Sigmoid colon (tissue), 7 donors: ENCODE data around the gene FKBP6. TPM values are rescaled to one million over a fixed set of nuclear protein-coding genes. Genes with fewer than 3 reads are reported as not detected.
"Not testable (repeated sequence)": the region's sequence is repeated elsewhere in the genome, so short reads cannot be mapped to it uniquely, and the experiment has no call there.

Experiments
- DNase-seq: peaks from one replicate; pipeline ENCODE4 v3.0.0-alpha.2; 2019
- H3K27ac ChIP-seq, 4 donors: fragments of 200-600 bp; sonication (generic); one replicate each; pipeline ENCODE4 v1.5.1; 2016 to 2019; ENCODE audit warnings: mild to moderate bottlenecking in 1 of 4
- H3K27me3 ChIP-seq, 3 donors: fragments of 200-600 bp; sonication (generic); one replicate each; pipeline ENCODE4 v1.5.1; 2019; ENCODE audit warnings: mild to moderate bottlenecking in 1 of 3
- H3K36me3 ChIP-seq, 4 donors: fragments of 200-600 bp; sonication (generic); one replicate each; pipeline ENCODE4 v1.5.1; 2016 to 2019
- H3K4me1 ChIP-seq, 4 donors: fragments of 200-600 bp; sonication (generic); one replicate each; pipeline ENCODE4 v1.5.1; 2017 to 2019
- H3K4me3 ChIP-seq, 4 donors: fragments of 200-600 bp; sonication (generic); one replicate each; pipeline ENCODE4 v1.5.1; 2017 to 2019; ENCODE audit warnings: mild to moderate bottlenecking in 2 of 4, moderate library complexity in 1 of 4
- H3K9me3 ChIP-seq, 4 donors: fragments of 200-600 bp in 3 of 4; sonication (generic) in 3 of 4; one replicate each; pipeline versions ENCODE4 v1.5.1 to v1.6.1; 2013 to 2019
- EP300 ChIP-seq, 4 donors: sonication (generic); formaldehyde crosslinking; IDR thresholded peaks; one replicate each; pipeline ENCODE4 v1.6.1; 2017; ENCODE audit warnings: antibody characterized with exemption in 4 of 4
- POLR2A ChIP-seq, 2 donors: fragments of 450-650 bp; IDR thresholded peaks; one replicate each; pipeline ENCODE4 v1.6.1; 2016; ENCODE audit warnings: antibody characterized with exemption in 2 of 2, mild to moderate bottlenecking in 2 of 2, moderate library complexity in 2 of 2
- POLR2AphosphoS5 ChIP-seq, 4 donors: sonication (generic); formaldehyde crosslinking; IDR thresholded peaks; one replicate each; pipeline ENCODE4 v1.6.1; 2017; ENCODE audit warnings: antibody characterized with exemption in 4 of 4
- WGBS, 2 donors: extraction: QIAGEN DNeasy Blood & Tissue Kit; methylation state at CpG; one replicate each; pipeline ENCODE4 v1.1.7; 2013; 5-methylcytosine and 5-hydroxymethylcytosine counted together
- intact Hi-C: fragments of 100-400 bp; cut with DNase I; formaldehyde crosslinking; loops from one replicate; pipeline ENCODE4 v1.15.1; 2023
- polyA plus RNA-seq, 3 donors: library from polyadenylated mRNA; stranded (reverse); fragments of 200-250 nt; gene quantifications; one replicate each; pipeline ENCODE4 v1.2.3, GENCODE V29; 2013
- total RNA-seq, 4 donors: library from RNA; depleted of rRNA; stranded (reverse); fragments of >200 nt; gene quantifications; one replicate each; pipeline ENCODE4 v1.1.0, GENCODE V29; 2016
- TF ChIP-seq, protein P1 (sequence below), 4 experiments: fragments of 450-650 bp in 3 of 4; fragments of 200-600 bp in 1 of 4; IDR thresholded peaks; one replicate each; pipeline ENCODE4 v1.5.1; 2016 to 2019; ENCODE audit warnings: antibody characterized with exemption in 4 of 4, mild to moderate bottlenecking in 3 of 4, moderate library complexity in 2 of 4
- donor health status: healthy with polysubstance abuse.
- donor health status: Bipolar disorder and iron deficiency.
- donor health status: healthy.

FKBP6 gene
- total and polyA plus RNA-seq, 7 donors, result not detected

DNA sequence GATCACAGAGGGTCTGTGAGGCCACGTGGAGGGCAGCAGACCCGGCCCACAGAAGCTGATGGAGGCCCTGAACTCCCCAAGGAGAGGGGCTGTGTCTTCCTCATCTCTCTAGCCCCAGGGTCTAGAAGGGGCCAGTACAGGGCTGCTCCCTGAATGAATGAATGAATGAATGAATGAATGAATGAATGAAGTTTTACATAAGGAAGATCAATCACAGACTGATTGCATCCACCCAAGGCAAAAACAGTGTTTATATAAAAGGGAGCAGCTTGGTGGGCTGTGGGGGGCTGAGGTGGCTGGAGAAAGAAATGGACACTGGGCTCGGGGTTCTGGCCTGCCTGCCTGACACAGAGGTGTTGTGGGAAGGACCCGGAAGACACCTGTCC lies 14.4 kb upstream of the FKBP6 start:
- Histone ChIP-seq H3K27ac (no peak overlapping the region), H3K4me3 (no peak overlapping the region), H3K9me3 (no peaks in the 10 kb centered on the region), H3K27me3 (no peaks in the 10 kb centered on the region), H3K36me3 (no peaks in the 10 kb centered on the region), H3K4me1 (peaks cover 0 to 10% (median 6%) of the 10 kb centered on the region in 4 donors)
- intact Hi-C loops, result no loop called here
- no peak for DNase-seq
- no peak for TF ChIP-seq POLR2A (IDR thresholded peaks at IDR 0.05)
- no peak for TF ChIP-seq POLR2AphosphoS5 (IDR thresholded peaks at IDR 0.05)
- TF ChIP-seq, protein P1, sequence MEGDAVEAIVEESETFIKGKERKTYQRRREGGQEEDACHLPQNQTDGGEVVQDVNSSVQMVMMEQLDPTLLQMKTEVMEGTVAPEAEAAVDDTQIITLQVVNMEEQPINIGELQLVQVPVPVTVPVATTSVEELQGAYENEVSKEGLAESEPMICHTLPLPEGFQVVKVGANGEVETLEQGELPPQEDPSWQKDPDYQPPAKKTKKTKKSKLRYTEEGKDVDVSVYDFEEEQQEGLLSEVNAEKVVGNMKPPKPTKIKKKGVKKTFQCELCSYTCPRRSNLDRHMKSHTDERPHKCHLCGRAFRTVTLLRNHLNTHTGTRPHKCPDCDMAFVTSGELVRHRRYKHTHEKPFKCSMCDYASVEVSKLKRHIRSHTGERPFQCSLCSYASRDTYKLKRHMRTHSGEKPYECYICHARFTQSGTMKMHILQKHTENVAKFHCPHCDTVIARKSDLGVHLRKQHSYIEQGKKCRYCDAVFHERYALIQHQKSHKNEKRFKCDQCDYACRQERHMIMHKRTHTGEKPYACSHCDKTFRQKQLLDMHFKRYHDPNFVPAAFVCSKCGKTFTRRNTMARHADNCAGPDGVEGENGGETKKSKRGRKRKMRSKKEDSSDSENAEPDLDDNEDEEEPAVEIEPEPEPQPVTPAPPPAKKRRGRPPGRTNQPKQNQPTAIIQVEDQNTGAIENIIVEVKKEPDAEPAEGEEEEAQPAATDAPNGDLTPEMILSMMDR (IDR thresholded peaks at IDR 0.05), result no peak
- WGBS, 2 donors, result 75 to 82% methylated on average over 4 of the region's 4 CpGs

DNA sequence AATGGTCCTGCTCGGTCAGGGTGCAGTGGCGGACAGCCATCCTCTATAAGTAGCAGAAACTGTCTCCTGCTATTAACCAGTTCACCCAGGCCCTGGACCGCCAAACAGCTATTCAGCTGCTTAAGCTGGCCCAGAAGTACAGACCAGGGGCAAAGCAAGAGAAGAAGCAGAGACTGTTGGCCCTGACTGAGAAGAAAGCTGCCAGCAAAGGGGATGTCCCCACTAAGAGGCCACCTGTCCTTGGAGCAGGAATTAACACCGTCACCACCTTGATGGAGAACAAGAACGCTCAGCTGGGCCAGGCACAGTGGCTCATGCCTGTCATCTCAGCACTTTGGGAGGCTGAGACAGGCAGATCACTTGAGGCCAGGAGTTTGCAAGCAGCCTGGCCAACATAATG lies 13.7 kb upstream of the FKBP6 start:
- intact Hi-C loops, result no loop called here
- Histone ChIP-seq H3K36me3 (no peaks in the 10 kb centered on the region), H3K4me1 (peaks cover 0 to 4% (median under 1%) of the 10 kb centered on the region in 4 donors), H3K4me3 (no peak overlapping the region), H3K9me3 (no peaks in the 10 kb centered on the region), H3K27me3 (no peaks in the 10 kb centered on the region), H3K27ac (no peak overlapping the region)
- DNase-seq, result no peak
- WGBS, 2 donors, result 86 to 89% methylated on average over 5 of the region's 5 CpGs
- TF ChIP-seq, protein P1 (IDR thresholded peaks at IDR 0.05), result no peak
- no peak for TF ChIP-seq POLR2A (IDR thresholded peaks at IDR 0.05)

DNA sequence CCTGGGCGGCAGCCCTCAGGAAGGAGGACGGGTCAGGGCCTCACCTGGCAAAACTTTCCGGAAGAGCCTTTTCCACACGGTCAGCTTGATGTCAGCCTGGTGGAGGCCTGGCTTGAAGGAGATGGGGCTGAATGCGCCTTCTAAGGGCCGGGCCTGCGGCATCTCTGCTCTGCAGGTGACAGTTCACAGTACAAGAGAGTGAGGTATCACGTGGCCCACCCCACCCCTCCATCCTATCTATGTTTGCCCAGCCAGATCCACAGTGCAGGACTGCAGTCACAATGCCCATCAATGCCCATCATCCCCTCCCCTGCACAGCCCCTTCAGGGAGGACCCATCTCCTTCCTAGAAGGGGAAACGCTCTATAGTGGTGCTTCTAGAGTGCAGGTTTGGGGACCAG lies 11.4 kb upstream of the FKBP6 start:
- no peak for DNase-seq
- WGBS, 2 donors, result 82 to 91% methylated on average over 9 of the region's 9 CpGs
- no peaks in the 10 kb centered on the region for H3K36me3 ChIP-seq
- no peaks in the 10 kb centered on the region for H3K9me3 ChIP-seq
- H3K27me3 ChIP-seq, result peaks cover 0 to 6% (median 0%) of the 10 kb centered on the region in 3 donors
- intact Hi-C loops, result no loop called here
- TF ChIP-seq POLR2AphosphoS5 (IDR thresholded peaks at IDR 0.05), result no peak
- TF ChIP-seq, protein P1 (IDR thresholded peaks at IDR 0.05), result no peak
- TF ChIP-seq EP300 (IDR thresholded peaks at IDR 0.05), result no peak
- no peak for TF ChIP-seq POLR2A (IDR thresholded peaks at IDR 0.05)
- H3K27ac ChIP-seq, result no peak overlapping the region
- H3K4me1 ChIP-seq, result no peaks in the 10 kb centered on the region
- no peak overlapping the region for H3K4me3 ChIP-seq

DNA sequence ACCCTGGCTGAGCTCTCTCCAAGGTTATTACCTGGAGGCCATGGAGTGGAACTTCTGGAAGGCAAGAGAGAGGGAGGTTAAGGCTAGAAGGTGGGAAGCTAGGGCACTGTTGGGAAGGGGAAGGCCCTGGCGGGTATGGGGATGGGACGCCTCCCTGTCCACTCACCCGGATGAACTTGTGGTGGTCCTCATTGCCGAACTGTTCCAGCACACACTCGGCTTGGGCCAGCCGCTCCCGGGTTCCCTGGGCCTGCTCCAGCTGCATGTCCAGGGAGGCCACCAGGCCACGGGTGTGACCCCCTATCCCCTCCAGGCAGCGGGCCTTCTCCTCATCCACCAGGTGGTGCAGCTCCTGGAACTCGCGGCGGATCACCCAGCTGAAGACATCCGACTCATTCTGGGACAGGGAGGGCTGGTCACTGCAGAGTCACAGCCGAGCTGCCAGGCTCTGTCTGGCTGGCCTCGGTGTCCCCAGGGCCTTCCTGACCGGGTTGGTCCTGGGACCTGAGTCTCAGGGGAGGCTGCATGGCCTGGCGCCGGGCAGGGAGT lies 9.2 kb upstream of the FKBP6 start:
- H3K36me3 ChIP-seq, intact Hi-C loops, H3K27me3 ChIP-seq, H3K4me1 ChIP-seq, H3K27ac ChIP-seq, H3K4me3 ChIP-seq, H3K9me3 ChIP-seq, DNase-seq: not testable (repeated sequence)
- 85 to 87% methylated on average over 18 of the region's 18 CpGs for WGBS, 2 donors

DNA sequence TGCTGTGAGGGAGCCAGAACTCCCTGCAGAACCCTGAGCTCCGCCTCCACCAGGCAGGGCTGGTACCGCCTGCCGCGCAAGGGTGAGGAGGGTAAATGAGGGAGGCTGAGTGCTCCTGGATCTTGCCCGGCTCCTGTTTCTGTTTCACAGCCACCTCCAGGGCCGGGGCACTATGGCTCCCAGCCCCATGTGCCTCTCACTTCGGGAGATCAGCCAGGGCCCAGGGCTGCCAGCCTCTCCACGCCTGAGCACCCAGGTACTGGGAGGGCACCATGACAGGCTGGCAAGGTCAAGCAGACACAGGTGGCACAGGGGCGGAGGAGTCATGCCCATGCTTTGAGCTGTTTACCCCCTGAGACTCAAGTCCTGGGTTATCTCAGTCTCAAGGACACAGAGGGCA lies 8.4 kb upstream of the FKBP6 start:
- WGBS, 2 donors, result 79 to 82% methylated on average over 9 of the region's 9 CpGs
- not testable (repeated sequence) for DNase-seq, H3K27ac ChIP-seq

DNA sequence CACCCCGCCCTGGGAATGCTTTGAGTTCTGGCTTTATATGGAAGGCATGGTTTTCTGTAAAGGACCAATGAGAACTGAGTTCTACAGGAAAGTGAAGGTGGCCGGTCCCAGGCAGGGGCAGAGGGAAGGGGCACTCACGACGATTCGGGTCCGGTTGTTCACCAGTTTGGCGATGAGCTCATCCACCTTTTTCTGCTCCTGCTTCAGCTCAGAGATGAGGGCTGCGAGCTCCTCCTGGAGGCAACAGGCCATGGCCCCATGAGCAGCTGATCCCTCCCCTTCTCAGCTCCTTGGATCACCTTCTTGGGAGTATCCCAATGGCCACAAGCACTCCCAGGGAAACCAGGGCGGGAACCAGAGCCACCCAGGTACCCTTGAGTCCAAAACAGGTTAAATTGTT lies 8.0 kb upstream of the FKBP6 start:
- DNase-seq, H3K27me3 ChIP-seq, H3K4me1 ChIP-seq, H3K36me3 ChIP-seq, H3K27ac ChIP-seq, intact Hi-C loops, H3K9me3 ChIP-seq, H3K4me3 ChIP-seq: not testable (repeated sequence)
- WGBS, 2 donors, result 87 to 91% methylated on average over 9 of the region's 9 CpGs

More for the DNA sequence above, 8.4 kb upstream of the FKBP6 start:
- H3K27me3 ChIP-seq, intact Hi-C loops, H3K36me3 ChIP-seq, H3K4me3 ChIP-seq, H3K9me3 ChIP-seq, H3K4me1 ChIP-seq: not testable (repeated sequence)

DNA sequence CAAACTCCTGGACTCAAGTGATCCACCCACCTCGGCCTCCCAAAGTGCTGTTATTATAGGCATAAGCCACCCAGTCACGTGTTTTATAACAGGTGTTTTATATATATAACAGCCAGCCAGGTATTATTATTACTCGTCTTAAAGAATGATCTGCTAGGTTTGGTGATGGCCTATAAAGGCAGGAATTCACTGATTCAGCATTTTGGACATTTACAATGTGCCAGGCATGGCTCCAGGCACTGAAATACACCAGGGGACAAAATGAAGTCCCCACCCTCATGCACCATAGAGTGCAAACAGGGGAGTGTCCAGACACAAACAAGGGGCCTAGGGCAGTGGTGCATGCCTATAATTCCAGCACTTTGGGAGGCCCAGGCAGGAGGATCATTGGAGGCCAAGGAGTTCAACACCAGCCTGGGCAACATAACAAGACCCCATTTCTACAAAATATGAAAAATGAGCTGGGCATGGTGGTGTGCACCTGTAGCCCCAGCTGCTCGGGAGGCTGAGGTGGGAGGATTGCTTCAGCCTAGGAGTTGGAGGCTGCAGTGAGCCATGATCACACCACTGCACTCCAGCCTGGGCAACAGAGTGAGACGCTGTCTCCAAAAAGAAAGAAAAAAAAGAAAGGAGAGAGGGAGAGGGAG lies 4.4 kb upstream of the FKBP6 start:
- H3K27ac ChIP-seq, H3K27me3 ChIP-seq, H3K4me1 ChIP-seq, H3K36me3 ChIP-seq, H3K9me3 ChIP-seq, intact Hi-C loops, DNase-seq: not testable (repeated sequence)
- WGBS, 2 donors, result 38 to 76% methylated on average over 5 of the region's 5 CpGs
- peak overlapping the region in 1 of 4 donors; percentile 21 for H3K4me3 ChIP-seq
